ENCODE results near the gene LIG1.

LIG1 gene

DNA sequence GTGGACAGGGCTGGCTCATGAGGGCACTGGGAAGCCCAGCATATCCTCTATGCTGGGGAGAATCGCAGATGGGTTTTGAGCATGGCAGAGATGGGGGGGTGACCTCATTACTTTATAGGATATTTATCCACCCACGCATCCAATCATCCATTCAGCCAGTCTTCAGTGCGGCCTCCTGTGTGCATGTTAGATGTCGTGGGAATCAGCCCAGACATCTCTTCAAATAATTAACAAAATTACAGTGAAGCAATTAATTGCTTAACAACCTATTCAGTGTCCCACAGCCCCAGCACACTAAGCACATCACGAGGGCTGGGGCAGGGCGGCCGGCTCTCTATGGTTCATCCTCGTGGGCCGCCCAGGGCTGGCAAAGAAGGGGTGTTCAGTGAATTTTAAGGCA is 21.6 kb downstream of the LIG1 start:
- peaks cover 12% of the 10 kb centered on the region; the same call in 1 of the 2 replicates for H3K36me3 ChIP-seq (ENCODE audit: low read length)
- H3F3A ChIP-seq (ENCODE audit: insufficient read depth): no peaks in the 10 kb centered on the region
- no peak overlapping the region for H3K9ac ChIP-seq (ENCODE audit: low read length)
- H3K79me2 ChIP-seq (ENCODE audit: insufficient read depth, low read length): no peaks in the 10 kb centered on the region
- H3K4me2 ChIP-seq (ENCODE audit: low read depth, low read length, poor library complexity, severe bottlenecking): no peak overlapping the region
- H3K9me3 ChIP-seq (ENCODE audit: insufficient read depth, low read length): no peaks in the 10 kb centered on the region
- no peaks in the 10 kb centered on the region for H3K27me3 ChIP-seq (ENCODE audit: low read length)
- H3K27ac ChIP-seq (ENCODE audit: low read depth, low read length): no peak overlapping the region
- H2AFZ ChIP-seq (ENCODE audit: low read depth, low read length, severe bottlenecking): no peak overlapping the region
- H3K9me2 ChIP-seq (replicated peaks; ENCODE audit: insufficient read depth, low read length): no peaks in the 10 kb centered on the region
- TF ChIP-seq EZH2phosphoT487 (conservative IDR thresholded peaks at IDR 0.05; ENCODE audit: low read length) (no peak), CTCF (IDR thresholded peaks at IDR 0.05; ENCODE audit: insufficient read depth, low read length, poor library complexity, severe bottlenecking) (no peak)
- H3K4me3 ChIP-seq (ENCODE audit: insufficient read depth, low read length, poor library complexity, severe bottlenecking): no peak overlapping the region
- H4K20me1 ChIP-seq (ENCODE audit: low read depth, low read length): no peaks in the 10 kb centered on the region

GRCh38 chr19:48147597-48148175 is 22.5 kb downstream of the LIG1 start:
- H3K79me2 ChIP-seq (ENCODE audit: insufficient read depth, low read length): no peaks in the 10 kb centered on the region
- H4K20me1 ChIP-seq (ENCODE audit: low read depth, low read length): no peaks in the 10 kb centered on the region
- H3K27me3 ChIP-seq (ENCODE audit: low read length): no peaks in the 10 kb centered on the region
- no peak overlapping the region for H3K4me2 ChIP-seq (ENCODE audit: low read depth, low read length, poor library complexity, severe bottlenecking)
- no peaks in the 10 kb centered on the region for H3K9me3 ChIP-seq (ENCODE audit: insufficient read depth, low read length)
- H2AFZ ChIP-seq (ENCODE audit: low read depth, low read length, severe bottlenecking): no peak overlapping the region
- no peak overlapping the region for H3K4me3 ChIP-seq (ENCODE audit: insufficient read depth, low read length, poor library complexity, severe bottlenecking)
- H3K36me3 ChIP-seq (ENCODE audit: low read length): peaks cover 12% of the 10 kb centered on the region; the same call in 1 of the 2 replicates
- no peaks in the 10 kb centered on the region for H3F3A ChIP-seq (ENCODE audit: insufficient read depth)
- TF ChIP-seq EZH2phosphoT487 (conservative IDR thresholded peaks at IDR 0.05; ENCODE audit: low read length) (no peak), CTCF (IDR thresholded peaks at IDR 0.05; ENCODE audit: insufficient read depth, low read length, poor library complexity, severe bottlenecking) (no peak)
- H3K27ac ChIP-seq (ENCODE audit: low read depth, low read length): no peak overlapping the region
- no peak overlapping the region for H3K9ac ChIP-seq (ENCODE audit: low read length)
- no peaks in the 10 kb centered on the region for H3K9me2 ChIP-seq (replicated peaks; ENCODE audit: insufficient read depth, low read length)

- Histone ChIP-seq H3K4me2 (ENCODE audit: low read depth, low read length, poor library complexity, severe bottlenecking) (no peak overlapping the region), H3K9ac (ENCODE audit: low read length) (no peak overlapping the region), H3K9me2 (replicated peaks; ENCODE audit: insufficient read depth, low read length) (no peaks in the 10 kb centered on the region), H2AFZ (ENCODE audit: low read depth, low read length, severe bottlenecking) (no peak overlapping the region), H3K9me3 (ENCODE audit: insufficient read depth, low read length) (no peaks in the 10 kb centered on the region), H3K27me3 (ENCODE audit: low read length) (no peaks in the 10 kb centered on the region), H3F3A (ENCODE audit: insufficient read depth) (no peaks in the 10 kb centered on the region), H3K27ac (ENCODE audit: low read depth, low read length) (no peak overlapping the region), H3K4me3 (ENCODE audit: insufficient read depth, low read length, poor library complexity, severe bottlenecking) (no peak overlapping the region), H4K20me1 (ENCODE audit: low read depth, low read length) (no peaks in the 10 kb centered on the region), H3K79me2 (ENCODE audit: insufficient read depth, low read length) (no peaks in the 10 kb centered on the region), H3K36me3 (ENCODE audit: low read length) (no peaks in the 10 kb centered on the region; the same call in 1 of the 2 replicates)
- no peak for TF ChIP-seq EZH2phosphoT487 (conservative IDR thresholded peaks at IDR 0.05; ENCODE audit: low read length)
These were observed 31.1 kb downstream of the LIG1 start for GRCh38 chr19:48139053-48139452.

- no peaks in the 10 kb centered on the region for H3K27me3 ChIP-seq (ENCODE audit: low read length)
- H3K9ac ChIP-seq (ENCODE audit: low read length): no peak overlapping the region
- H3K9me2 ChIP-seq (replicated peaks; ENCODE audit: insufficient read depth, low read length): no peaks in the 10 kb centered on the region
- no peak overlapping the region for H2AFZ ChIP-seq (ENCODE audit: low read depth, low read length, severe bottlenecking)
- no peaks in the 10 kb centered on the region for H3F3A ChIP-seq (ENCODE audit: insufficient read depth)
- H3K79me2 ChIP-seq (ENCODE audit: insufficient read depth, low read length): no peaks in the 10 kb centered on the region
- no peak overlapping the region for H3K4me2 ChIP-seq (ENCODE audit: low read depth, low read length, poor library complexity, severe bottlenecking)
- H3K4me3 ChIP-seq (ENCODE audit: insufficient read depth, low read length, poor library complexity, severe bottlenecking): no peak overlapping the region
- no peaks in the 10 kb centered on the region for H3K9me3 ChIP-seq (ENCODE audit: insufficient read depth, low read length)
- H3K27ac ChIP-seq (ENCODE audit: low read depth, low read length): no peak overlapping the region
- no peaks in the 10 kb centered on the region for H3K36me3 ChIP-seq (ENCODE audit: low read length)
- H4K20me1 ChIP-seq (ENCODE audit: low read depth, low read length): no peaks in the 10 kb centered on the region
- TF ChIP-seq CTCF (IDR thresholded peaks at IDR 0.05; ENCODE audit: insufficient read depth, low read length, poor library complexity, severe bottlenecking) (no peak), EZH2phosphoT487 (conservative IDR thresholded peaks at IDR 0.05; ENCODE audit: low read length) (no peak)
These were observed 32.7 kb downstream of the LIG1 start for GRCh38 chr19:48137411-48137810.

Data from SU-DHL-6 (cell line).